ENCODE results near the gene AHCYL2.

- TF ChIP-seq CTCF (IDR thresholded peaks at IDR 0.05 in 2 of 3, conservative IDR thresholded peaks at IDR 0.05 in 1 of 3; ENCODE audit: borderline replicate concordance in 1 of 3, insufficient read depth in 1 of 3, low read depth in 2 of 3, low read length in 2 of 3) (no peak), ZFX (IDR thresholded peaks at IDR 0.05) (no peak), POLR2A (IDR thresholded peaks at IDR 0.05; ENCODE audit: borderline replicate concordance, extremely low read depth, insufficient read depth, insufficient read length) (no peak)
Observed at GRCh38 chr7:129385598-129385997, 160.8 kb downstream of the AHCYL2 start.

Data from HCT116 (cell line).